HepG2 (cell line): ENCODE results near the gene LDB3. TPM values are rescaled to one million over a fixed set of nuclear protein-coding genes. Genes with fewer than 3 reads are reported as not detected.

Experiments
- ATAC-seq: fragments of 200-7000 bp; cut with Tn5 transposase; 3 replicates; pipeline ENCODE4 v1.9.1; 2020; ENCODE audit warnings: mild to moderate bottlenecking, moderate library complexity
- BruUV-seq: library from RNA; stranded (reverse); fragments of 400-500 nt; replicated peaks from 2 replicates; lab custom pipeline; 2021; lab: Mats Ljungman, UMichigan
- CTCF ChIA-PET: fragments of 300-600 bp; formaldehyde crosslinking; extraction: SDS; loops from one replicate; lab custom pipeline; 2021; ENCODE audit warnings: low total read pairs, inconsistent platforms, low intra/inter-chr PET ratio; lab: Yijun Ruan, JAX
- POLR2A ChIA-PET: fragments of 350-600 bp; sonication (Branson Sonifier 250); formaldehyde crosslinking; loops from one replicate; lab custom pipeline; 2020; ENCODE audit warnings: antibody characterized with exemption, inconsistent platforms; lab: Yijun Ruan, JAX
- DNase-seq: peaks from one replicate; pipeline ENCODE4 v3.0.0-alpha.2; 2015; ENCODE audit warnings: low spot score
- FAIRE-seq: peaks from 3 replicates; lab custom pipeline; 2011; peaks lifted over from hg19 to GRCh38; lab: Jason Lieb, UNC
- H2AFZ ChIP-seq: one replicate; pipeline ENCODE4 v1.6.1; 2011; ENCODE audit warnings: low read length, inconsistent platforms
- H3K27ac ChIP-seq: fragments of 300-600 bp; 3 replicates; pipeline ENCODE4 v1.8.0; 2011; ENCODE audit warnings: mixed run types, mild to moderate bottlenecking, mixed read lengths, low read length, inconsistent platforms; ENCODE audit not compliant: insufficient read depth; ENCODE audit errors: extremely low read length
- H3K27me3 ChIP-seq, 2 experiments: fragments of 200-600 bp in 1 of 2; 2 replicates in 1 of 2; 3 replicates in 1 of 2; pipeline versions ENCODE4 v1.6.0 to v1.8.0; 2011; ENCODE audit warnings: low read length in 2 of 2, mild to moderate bottlenecking in 2 of 2, moderate library complexity in 2 of 2, inconsistent platforms in 1 of 2; ENCODE audit not compliant: insufficient read depth in 2 of 2, control insufficient read depth in 1 of 2
- H3K36me3 ChIP-seq, 2 experiments: fragments of 200-600 bp in 1 of 2; replicated peaks in 1 of 2; 2 replicates in 1 of 2; 3 replicates in 1 of 2; pipeline versions ENCODE4 v1.5.1 to v1.8.0; 2011; ENCODE audit warnings: low read length in 2 of 2, inconsistent platforms in 1 of 2; ENCODE audit not compliant: insufficient read depth in 2 of 2, control insufficient read depth in 1 of 2
- H3K4me1 ChIP-seq: 2 replicates; pipeline ENCODE4 v1.5.1; 2012; ENCODE audit warnings: low read length, inconsistent platforms; ENCODE audit not compliant: insufficient read depth
- H3K4me2 ChIP-seq: 2 replicates; pipeline ENCODE4 v1.6.0; 2011; ENCODE audit warnings: low read depth, low read length, inconsistent platforms
- H3K4me3 ChIP-seq, 3 experiments: fragments of 200-600 bp in 1 of 3; sonication (generic), shearing (Covaris generic) in 1 of 3; replicated peaks in 1 of 3; 2 replicates each; pipeline ENCODE4 v1.5.1; 2011 to 2016; ENCODE audit warnings: low read length in 3 of 3, inconsistent platforms in 2 of 3, low read depth in 2 of 3, mild to moderate bottlenecking in 2 of 3, control low read depth in 1 of 3, mixed read lengths in 1 of 3; ENCODE audit not compliant: insufficient read depth in 1 of 3
- H3K79me2 ChIP-seq: one replicate; pipeline ENCODE4 v1.6.1; 2011; ENCODE audit warnings: low read length, inconsistent platforms; ENCODE audit not compliant: insufficient read depth
- H3K9ac ChIP-seq: 2 replicates; pipeline ENCODE4 v1.6.0; 2011; ENCODE audit warnings: mild to moderate bottlenecking, low read depth, low read length, inconsistent platforms; ENCODE audit not compliant: insufficient read depth
- H3K9me3 ChIP-seq: 2 replicates; pipeline ENCODE4 v1.5.1; 2012; ENCODE audit warnings: mild to moderate bottlenecking, low read length
- H4K20me1 ChIP-seq: 2 replicates; pipeline ENCODE4 v1.6.0; 2011; ENCODE audit warnings: inconsistent platforms, mild to moderate bottlenecking, low read length, moderate library complexity; ENCODE audit not compliant: insufficient read depth
- BORCS8-MEF2B ChIP-seq: sonication (generic); formaldehyde crosslinking; IDR thresholded peaks from 2 replicates; pipeline ENCODE4 v1.8.0; 2022; ENCODE audit warnings: mild to moderate bottlenecking, missing genetic modification reagents
- MAFG ChIP-seq: sonication (generic); formaldehyde crosslinking; IDR thresholded peaks from 2 replicates; pipeline ENCODE4 v1.5.1; 2020; ENCODE audit warnings: mild to moderate bottlenecking, missing genetic modification reagents
- NRL ChIP-seq: sonication (generic); formaldehyde crosslinking; IDR thresholded peaks from 2 replicates; pipeline ENCODE4 v1.5.0; 2020; ENCODE audit warnings: missing genetic modification reagents, mild to moderate bottlenecking, moderate library complexity, borderline replicate concordance
- RFX3 ChIP-seq: IDR thresholded peaks from 2 replicates; pipeline ENCODE4 v1.6.1; 2016; ENCODE audit warnings: missing biosample characterization, missing genetic modification reagents
- SRF ChIP-seq: IDR thresholded peaks from 2 replicates; pipeline ENCODE4 v1.6.1; 2011; ENCODE audit warnings: mild to moderate bottlenecking, low read depth, low read length, moderate library complexity
- ZKSCAN8 ChIP-seq: IDR thresholded peaks from 2 replicates; pipeline ENCODE4 v1.6.1; 2016; ENCODE audit warnings: borderline replicate concordance, missing genetic modification reagents, missing compliant biosample characterization
- ZNF317 ChIP-seq: sonication (generic); formaldehyde crosslinking; IDR thresholded peaks from 2 replicates; pipeline ENCODE4 v1.5.0; 2020; ENCODE audit warnings: mild to moderate bottlenecking, missing genetic modification reagents
- ZNF333 ChIP-seq: sonication (generic); formaldehyde crosslinking; IDR thresholded peaks from 2 replicates; pipeline ENCODE4 v1.4.0; 2020; ENCODE audit warnings: mild to moderate bottlenecking, missing genetic modification reagents, borderline replicate concordance
- ZNF546 ChIP-seq: sonication (generic); formaldehyde crosslinking; conservative IDR thresholded peaks from 2 replicates; pipeline ENCODE4 v1.8.1; 2023; ENCODE audit warnings: mild to moderate bottlenecking, missing genetic modification reagents
- ZNF646 ChIP-seq: sonication (generic); formaldehyde crosslinking; IDR thresholded peaks from 2 replicates; pipeline ENCODE4 v1.9.0; 2021; ENCODE audit warnings: mild to moderate bottlenecking, missing genetic modification reagents
- WGBS: methylation state at CpG from one replicate; pipeline ENCODE4 v1.1.6; 2017; ENCODE audit warnings: low lambda C conversion rate; 5-methylcytosine and 5-hydroxymethylcytosine counted together
- in situ Hi-C: cut with HindIII; loops from 2 replicates; pipeline ENCODE4 v1.10.0; 2017; ENCODE audit warnings: low pct_unique_long_range_greater_than_20kb; ENCODE audit not compliant: extremely low pct_ligation_motif_present
- intact Hi-C: fragments of 100-400 bp; cut with micrococcal nuclease; formaldehyde crosslinking; loops from one replicate; pipeline ENCODE4 v1.10.0; 2022; ENCODE audit not compliant: unreplicated experiment
- polyA plus RNA-seq, 8 experiments: library from polyadenylated mRNA; depleted of rRNA in 3 of 8; stranded (reverse) in 7 of 8; unstranded in 1 of 8; fragments of >200 nt; fragmentation: Illumina TruSeq in 4 of 8; extraction: Trizol in 4 of 8; gene quantifications; 2 replicates each; pipeline versions ENCODE4 v1.2.1 to v1.2.3, GENCODE V29; 2011 to 2016; ENCODE audit warnings: low read depth in 4 of 8, missing spikeins in 1 of 8, mixed read lengths in 1 of 8; ENCODE audit not compliant: insufficient read depth in 1 of 8
- total RNA-seq, 5 experiments: library from RNA; depleted of rRNA; stranded (reverse); fragments of >200 nt; fragmentation: Illumina TruSeq; extraction: Trizol; gene quantifications; 2 replicates each; pipeline ENCODE4 v1.2.3, GENCODE V29; 2016; ENCODE audit warnings: low read depth in 1 of 5
- TF ChIP-seq, protein P1 (sequence below): sonication (generic); formaldehyde crosslinking; conservative IDR thresholded peaks from 2 replicates; pipeline ENCODE4 v1.8.0; 2022; ENCODE audit warnings: missing genetic modification reagents
- TF ChIP-seq, protein P2 (sequence below): sonication (generic); formaldehyde crosslinking; IDR thresholded peaks from 2 replicates; pipeline ENCODE4 v1.4.0; 2020; ENCODE audit warnings: missing genetic modification reagents, mild to moderate bottlenecking, borderline replicate concordance
- TF ChIP-seq, protein P3 (sequence below): fragments of 450-650 bp; IDR thresholded peaks from 2 replicates; pipeline ENCODE4 v1.6.1; 2017

LDB3 gene
- total and polyA plus RNA-seq, 2 of the 13 experiments (the other 11 are each of a cell fraction or from before 2014, with no cell fraction given): not detected

DNA sequence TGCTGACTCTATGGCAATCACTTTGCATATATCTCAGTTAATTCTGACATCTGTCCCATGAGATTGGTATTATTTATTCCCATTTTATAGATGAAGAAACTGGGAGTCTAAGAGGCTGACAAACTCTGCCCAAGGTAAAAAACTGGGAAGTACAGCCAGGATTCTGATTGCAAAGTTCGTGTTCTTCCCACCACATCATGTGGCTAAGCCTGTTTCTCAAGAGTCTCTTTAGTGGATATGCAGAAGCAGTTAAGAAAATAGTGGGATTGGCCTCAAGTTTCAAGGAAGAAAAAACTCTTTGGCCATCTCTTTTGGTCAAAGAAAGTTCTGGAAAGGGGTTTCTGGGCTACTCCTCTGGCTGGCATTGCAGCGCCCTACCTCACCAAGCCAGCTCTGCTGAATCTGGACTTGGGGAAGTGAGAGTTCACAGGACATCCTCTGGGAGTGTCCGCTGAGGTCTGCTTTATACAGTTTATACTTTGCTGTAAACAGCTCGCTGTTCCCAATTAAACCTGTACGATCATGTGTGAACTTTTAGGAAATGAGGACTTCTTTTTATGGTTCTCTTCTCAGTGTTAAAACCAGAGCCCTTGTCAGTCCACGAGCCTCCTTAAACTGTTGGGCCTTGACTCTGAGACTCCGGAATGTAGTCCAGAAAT is 75.9 kb downstream of the LDB3 start:
- FAIRE-seq: no peak
- TF ChIP-seq ZNF317 (CRISPR knock-in tag) (no peak), ZNF646 (no peak), MAFG (no peak), RFX3 (CRISPR knock-in tag) (no peak), ZKSCAN8 (CRISPR knock-in tag) (no peak), ZNF546 (CRISPR knock-in tag) (no peak), ZNF333 (CRISPR knock-in tag) (no peak), NRL (CRISPR knock-in tag) (no peak), SRF (no peak), BORCS8-MEF2B (CRISPR knock-in tag) (no peak)
- TF ChIP-seq, protein P1, sequence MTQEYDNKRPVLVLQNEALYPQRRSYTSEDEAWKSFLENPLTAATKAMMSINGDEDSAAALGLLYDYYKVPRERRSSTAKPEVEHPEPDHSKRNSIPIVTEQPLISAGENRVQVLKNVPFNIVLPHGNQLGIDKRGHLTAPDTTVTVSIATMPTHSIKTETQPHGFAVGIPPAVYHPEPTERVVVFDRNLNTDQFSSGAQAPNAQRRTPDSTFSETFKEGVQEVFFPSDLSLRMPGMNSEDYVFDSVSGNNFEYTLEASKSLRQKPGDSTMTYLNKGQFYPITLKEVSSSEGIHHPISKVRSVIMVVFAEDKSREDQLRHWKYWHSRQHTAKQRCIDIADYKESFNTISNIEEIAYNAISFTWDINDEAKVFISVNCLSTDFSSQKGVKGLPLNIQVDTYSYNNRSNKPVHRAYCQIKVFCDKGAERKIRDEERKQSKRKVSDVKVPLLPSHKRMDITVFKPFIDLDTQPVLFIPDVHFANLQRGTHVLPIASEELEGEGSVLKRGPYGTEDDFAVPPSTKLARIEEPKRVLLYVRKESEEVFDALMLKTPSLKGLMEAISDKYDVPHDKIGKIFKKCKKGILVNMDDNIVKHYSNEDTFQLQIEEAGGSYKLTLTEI: no peak
- TF ChIP-seq, protein P2, sequence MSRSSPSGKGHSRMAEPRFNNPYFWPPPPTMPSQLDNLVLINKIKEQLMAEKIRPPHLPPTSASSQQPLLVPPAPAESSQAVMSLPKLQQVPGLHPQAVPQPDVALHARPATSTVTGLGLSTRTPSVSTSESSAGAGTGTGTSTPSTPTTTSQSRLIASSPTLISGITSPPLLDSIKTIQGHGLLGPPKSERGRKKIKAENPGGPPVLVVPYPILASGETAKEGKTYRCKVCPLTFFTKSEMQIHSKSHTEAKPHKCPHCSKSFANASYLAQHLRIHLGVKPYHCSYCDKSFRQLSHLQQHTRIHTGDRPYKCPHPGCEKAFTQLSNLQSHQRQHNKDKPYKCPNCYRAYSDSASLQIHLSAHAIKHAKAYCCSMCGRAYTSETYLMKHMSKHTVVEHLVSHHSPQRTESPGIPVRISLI: no peak
- TF ChIP-seq, protein P3, sequence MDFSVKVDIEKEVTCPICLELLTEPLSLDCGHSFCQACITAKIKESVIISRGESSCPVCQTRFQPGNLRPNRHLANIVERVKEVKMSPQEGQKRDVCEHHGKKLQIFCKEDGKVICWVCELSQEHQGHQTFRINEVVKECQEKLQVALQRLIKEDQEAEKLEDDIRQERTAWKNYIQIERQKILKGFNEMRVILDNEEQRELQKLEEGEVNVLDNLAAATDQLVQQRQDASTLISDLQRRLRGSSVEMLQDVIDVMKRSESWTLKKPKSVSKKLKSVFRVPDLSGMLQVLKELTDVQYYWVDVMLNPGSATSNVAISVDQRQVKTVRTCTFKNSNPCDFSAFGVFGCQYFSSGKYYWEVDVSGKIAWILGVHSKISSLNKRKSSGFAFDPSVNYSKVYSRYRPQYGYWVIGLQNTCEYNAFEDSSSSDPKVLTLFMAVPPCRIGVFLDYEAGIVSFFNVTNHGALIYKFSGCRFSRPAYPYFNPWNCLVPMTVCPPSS: no peak

More for the DNA sequence above, 75.9 kb downstream of the LDB3 start:
- H3K27ac ChIP-seq: no peak overlapping the region
- H3K4me2 ChIP-seq: no peak overlapping the region
- peak; percentile 52; the same call in 2 of the 3 replicates for ATAC-seq
- no peak overlapping the region for H3K9ac ChIP-seq
- ChIA-PET POLR2A (interaction anchor here (1.5 kb wide), 1 partner anchor 12 kb away, joined by 3 read pairs; no protein-coding TSS in a partner anchor), CTCF (no interaction called here)
- H3K4me1 ChIP-seq: no peaks in the 10 kb centered on the region
- no peak overlapping the region for H3K4me3 ChIP-seq
- no peak overlapping the region for H2AFZ ChIP-seq
- intact Hi-C loops (no loop called here), in situ Hi-C loops (no loop called here)
- DNase-seq: no peak
- H3K27me3 ChIP-seq: no peaks in the 10 kb centered on the region
- no peaks in the 10 kb centered on the region for H3K9me3 ChIP-seq
- H4K20me1 ChIP-seq: no peaks in the 10 kb centered on the region
- H3K79me2 ChIP-seq: no peaks in the 10 kb centered on the region
- no TSS peak for BruUV-seq
- H3K36me3 ChIP-seq: no peaks in the 10 kb centered on the region
- WGBS: 77% methylated on average over 7 of the region's 7 CpGs
